HCT116 (cell line): ENCODE measurements around the gene SHISAL1. TPM values are rescaled to one million over a fixed set of nuclear protein-coding genes. Genes with fewer than 3 reads are reported as not detected.

ENCODE experiments used
- ATAC-seq: fragments of 200-7000 bp; cut with Tn5 transposase; 2 replicates; pipeline ENCODE4 v1.9.1; 2020; ENCODE audit warnings: mild to moderate bottlenecking, moderate library complexity
- BruUV-seq: library from RNA; stranded (reverse); fragments of 400-500 nt; replicated peaks from 2 replicates; lab custom pipeline; 2021; lab: Mats Ljungman, UMichigan
- CTCF ChIA-PET: fragments of 300-600 bp; sonication (Branson Sonifier 250); formaldehyde crosslinking; loops from one replicate; lab custom pipeline; 2021; ENCODE audit warnings: antibody characterized with exemption; lab: Charles Lee
- POLR2A ChIA-PET: fragments of 300-600, 350-600 bp; sonication (Branson Sonifier 250); formaldehyde crosslinking; loops from one replicate; lab custom pipeline; 2021; ENCODE audit warnings: antibody characterized with exemption; lab: Charles Lee
- RAD21 ChIA-PET, 2 experiments: fragments of 300-600 bp; sonication (Branson Sonifier 250); formaldehyde crosslinking; loops; one replicate each; lab custom pipeline; 2023; ENCODE audit warnings: low total read pairs in 2 of 2; ENCODE audit not compliant: uncharacterized antibody in 2 of 2, unreplicated experiment in 2 of 2, low non-redundant PET in 1 of 2; lab: Charles Lee
- DNase-seq: peaks from one replicate; pipeline ENCODE4 v3.0.0-alpha.2; 2010; ENCODE audit warnings: low read depth, low spot score
- H2AFZ ChIP-seq: fragments of 200-600 bp; shearing (Covaris generic), sonication (generic); 2 replicates; pipeline ENCODE4 v1.6.1; 2017; ENCODE audit warnings: low read depth, mixed run types, mixed read lengths, antibody characterized with exemption, low read length; ENCODE audit not compliant: poor library complexity, severe bottlenecking
- H3K27ac ChIP-seq: 2 replicates; pipeline ENCODE4 v1.5.1; 2012; ENCODE audit warnings: low read depth, low read length
- H3K27me3 ChIP-seq: fragments of 200-600 bp; sonication (generic); 2 replicates; pipeline ENCODE4 v1.6.1; 2016; ENCODE audit warnings: mixed run types, low read length, mixed read lengths; ENCODE audit not compliant: insufficient read depth
- H3K36me3 ChIP-seq, 2 experiments: fragments of 200-500 bp in 1 of 2; fragments of 200-600 bp in 1 of 2; sonication (Bioruptor generic) in 1 of 2; sonication (generic) in 1 of 2; 2 replicates each; pipeline versions ENCODE4 v1.5.1 to v1.6.1; 2014 to 2016; ENCODE audit warnings: low read length in 2 of 2, inconsistent platforms in 1 of 2, mixed read lengths in 1 of 2, mixed run types in 1 of 2; ENCODE audit not compliant: insufficient read depth in 2 of 2, control insufficient read depth in 1 of 2
- H3K4me1 ChIP-seq, 2 experiments: fragments of 200-600 bp in 1 of 2; sonication (generic) in 1 of 2; 2 replicates each; pipeline versions ENCODE4 v1.5.1 to v1.6.1; 2012 to 2017; ENCODE audit warnings: low read length in 2 of 2, inconsistent platforms in 1 of 2, mild to moderate bottlenecking in 1 of 2, mixed read lengths in 1 of 2, mixed run types in 1 of 2, moderate library complexity in 1 of 2; ENCODE audit not compliant: insufficient read depth in 2 of 2, control insufficient read depth in 1 of 2
- H3K4me2 ChIP-seq: fragments of 200-600 bp; sonication (generic); 2 replicates; pipeline ENCODE4 v1.6.1; 2017; ENCODE audit warnings: mixed run types, low read length, mixed read lengths
- H3K4me3 ChIP-seq, 2 experiments: fragments of 200-600 bp in 1 of 2; sonication (generic) in 1 of 2; replicated peaks in 1 of 2; 2 replicates each; pipeline ENCODE4 v1.5.1; 2011 to 2016; ENCODE audit warnings: low read length in 2 of 2, control low read depth in 1 of 2, low read depth in 1 of 2, mild to moderate bottlenecking in 1 of 2, mixed read lengths in 1 of 2, mixed run types in 1 of 2
- H3K79me2 ChIP-seq: fragments of 200-600 bp; sonication (generic); 2 replicates; pipeline ENCODE4 v1.6.1; 2017; ENCODE audit warnings: mild to moderate bottlenecking, mixed run types, low read length, moderate library complexity, mixed read lengths; ENCODE audit not compliant: insufficient read depth
- H3K9ac ChIP-seq: fragments of 200-600 bp; sonication (generic); 2 replicates; pipeline ENCODE4 v1.6.1; 2016; ENCODE audit warnings: low read length, mixed read lengths
- H3K9me2 ChIP-seq: fragments of 200-600 bp; sonication (generic), shearing (Covaris generic); 2 replicates; pipeline ENCODE4 v1.6.1; 2017; ENCODE audit warnings: mixed run types, mild to moderate bottlenecking, moderate library complexity; ENCODE audit not compliant: insufficient read depth
- H3K9me3 ChIP-seq, 2 experiments: fragments of 200-500 bp in 1 of 2; fragments of 200-600 bp in 1 of 2; sonication (Bioruptor generic) in 1 of 2; sonication (generic) in 1 of 2; 2 replicates each; pipeline ENCODE4 v1.6.1; 2014 to 2017; ENCODE audit warnings: low read length in 2 of 2, mixed read lengths in 2 of 2, inconsistent platforms in 1 of 2, low read depth in 1 of 2, mild to moderate bottlenecking in 1 of 2, mixed run types in 1 of 2, moderate library complexity in 1 of 2; ENCODE audit not compliant: control insufficient read depth in 1 of 2, insufficient read depth in 1 of 2
- H4K20me1 ChIP-seq: fragments of 200-600 bp; sonication (generic), shearing (Covaris generic); 2 replicates; pipeline ENCODE4 v1.6.1; 2017; ENCODE audit warnings: mixed run types, mild to moderate bottlenecking, moderate library complexity; ENCODE audit not compliant: insufficient read depth
- CBX3 ChIP-seq: IDR thresholded peaks from 2 replicates; pipeline ENCODE4 v1.6.1; 2012; ENCODE audit warnings: low read depth
- CEBPB ChIP-seq: IDR thresholded peaks from 2 replicates; pipeline ENCODE4 v1.6.1; 2012; ENCODE audit warnings: low read depth
- CTCF ChIP-seq, 3 experiments: fragments of 200-600 bp in 1 of 3; sonication (generic) in 1 of 3; IDR thresholded peaks in 2 of 3; conservative IDR thresholded peaks in 1 of 3; 2 replicates each; pipeline ENCODE4 v1.5.1; 2012 to 2017; ENCODE audit warnings: low read depth in 2 of 3, low read length in 2 of 3, antibody characterized with exemption in 1 of 3, borderline replicate concordance in 1 of 3, control low read depth in 1 of 3, mild to moderate bottlenecking in 1 of 3, mixed read lengths in 1 of 3, mixed run types in 1 of 3, moderate library complexity in 1 of 3; ENCODE audit not compliant: insufficient read depth in 1 of 3
- ELF1 ChIP-seq: IDR thresholded peaks from 2 replicates; pipeline ENCODE4 v1.6.1; 2012; ENCODE audit warnings: low read depth, borderline replicate concordance
- EZH2phosphoT487 ChIP-seq: fragments of 200-600 bp; IDR thresholded peaks from 2 replicates; pipeline ENCODE4 v1.6.1; 2018; ENCODE audit warnings: antibody characterized with exemption, borderline replicate concordance
- POLR2A ChIP-seq: IDR thresholded peaks from 2 replicates; pipeline ENCODE4 v1.7.0; 2011; ENCODE audit warnings: borderline replicate concordance; ENCODE audit not compliant: insufficient read depth, insufficient read length; ENCODE audit errors: extremely low read depth
- POLR2AphosphoS5 ChIP-seq: IDR thresholded peaks from 2 replicates; pipeline ENCODE4 v1.6.1; 2011; ENCODE audit warnings: mild to moderate bottlenecking, low read depth, low read length, moderate library complexity
- RAD21 ChIP-seq: IDR thresholded peaks from 2 replicates; pipeline ENCODE4 v1.6.1; 2012; ENCODE audit warnings: low read depth, mild to moderate bottlenecking
- REST ChIP-seq: IDR thresholded peaks from 2 replicates; pipeline ENCODE4 v1.6.1; 2012; ENCODE audit warnings: low read depth
- SRF ChIP-seq: IDR thresholded peaks from 2 replicates; pipeline ENCODE4 v1.6.1; 2012; ENCODE audit warnings: low read depth
- YY1 ChIP-seq: IDR thresholded peaks from 2 replicates; pipeline ENCODE4 v1.6.1; 2011; ENCODE audit warnings: low read length, low read depth, moderate library complexity, mild to moderate bottlenecking; ENCODE audit not compliant: insufficient replicate concordance; ENCODE audit errors: extremely low read depth
- ZFX ChIP-seq: fragments of 450-650 bp; IDR thresholded peaks from 2 replicates; pipeline ENCODE4 v1.6.1; 2017
- intact Hi-C: fragments of 100-400 bp; cut with micrococcal nuclease; formaldehyde crosslinking; loops from 2 replicates; pipeline ENCODE4 v1.10.0; 2022
- total RNA-seq: library from RNA; stranded (reverse); gene quantifications from one replicate; pipeline ENCODE4 v1.2.1, GENCODE V29; 2021; ENCODE audit not compliant: unreplicated experiment

Gene SHISAL1
- total RNA-seq, 1 experiment from 2014 or later, result not detected

DNA sequence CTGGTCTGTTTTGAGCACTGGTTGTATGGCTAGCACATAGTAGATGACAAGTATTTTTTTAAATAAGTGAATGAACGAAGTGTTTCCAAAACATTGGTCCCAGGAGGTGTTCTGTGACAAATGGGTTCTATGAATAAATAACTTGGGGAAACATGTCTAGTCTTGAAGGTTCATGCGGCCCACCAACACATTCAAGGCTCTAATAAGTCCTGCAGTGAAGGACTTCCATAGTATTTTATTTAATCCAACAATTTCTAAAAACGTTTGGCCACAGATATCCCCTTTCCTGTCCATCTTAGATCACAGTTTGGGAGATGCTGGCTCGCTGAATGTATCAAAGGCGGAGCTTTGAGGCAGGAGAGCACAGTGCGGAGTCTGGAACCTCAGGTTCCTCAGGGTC is 109.5 kb downstream of the SHISAL1 start:
- RAD21 ChIA-PET, result no interaction called here

More for the DNA sequence above, 109.5 kb downstream of the SHISAL1 start:
- no peak for DNase-seq
- Histone ChIP-seq H2AFZ (no peak overlapping the region), H3K79me2 (no peaks in the 10 kb centered on the region), H3K4me3 (no peak overlapping the region), H3K36me3 (no peaks in the 10 kb centered on the region), H3K9me2 (no peaks in the 10 kb centered on the region), H3K4me2 (no peak overlapping the region), H4K20me1 (no peaks in the 10 kb centered on the region), H3K27ac (no peak overlapping the region), H3K9me3 (no peaks in the 10 kb centered on the region), H3K9ac (no peak overlapping the region), H3K27me3 (0 out of 2 replicates have a peak, but pooled peaks cover 4% of the 10 kb centered on the region), H3K4me1 (no peaks in the 10 kb centered on the region)
- intact Hi-C loops, result no loop called here
- CTCF ChIA-PET, result no interaction called here
- POLR2A ChIA-PET, result no interaction called here
- BruUV-seq, result no TSS peak
- TF ChIP-seq ZFX (no peak), ELF1 (no peak), EZH2phosphoT487 (no peak), POLR2A (no peak), CEBPB (no peak), CTCF (IDR thresholded peaks at IDR 0.05 in 2 of 3, conservative IDR thresholded peaks at IDR 0.05 in 1 of 3; ENCODE audit: borderline replicate concordance in 1 of 3, insufficient read depth in 1 of 3, low read depth in 2 of 3, low read length in 2 of 3) (no peak), REST (no peak), POLR2AphosphoS5 (no peak), RAD21 (no peak), YY1 (no peak), CBX3 (no peak), SRF (no peak)
- ATAC-seq, result no peak
